WTC11 (cell line): ENCODE data around the gene NKAP. TPM values are rescaled to one million over a fixed set of nuclear protein-coding genes. Genes with fewer than 3 reads are reported as not detected.
"Not testable (repeated sequence)": the region's sequence is repeated elsewhere in the genome, so short reads cannot be mapped to it uniquely, and the experiment has no call there.

ENCODE experiments used
- ATAC-seq: fragments of 200-7000 bp; cut with Tn5 transposase; 2 replicates; pipeline ENCODE4 v1.10.0; 2021; ENCODE audit warnings: mild to moderate bottlenecking, moderate library complexity
- CTCF ChIA-PET: fragments of 300-600 bp; sonication (Branson Sonifier 250); formaldehyde crosslinking; loops from one replicate; lab custom pipeline; 2021; ENCODE audit warnings: antibody characterized with exemption; lab: Charles Lee
- POLR2A ChIA-PET: fragments of 350-600 bp; sonication (Branson Sonifier 250); formaldehyde crosslinking; loops from one replicate; lab custom pipeline; 2021; ENCODE audit warnings: antibody characterized with exemption; lab: Charles Lee
- DNase-seq: peaks from one replicate; pipeline ENCODE4 v3.0.0; 2021; ENCODE audit warnings: low spot score
- H3K27ac Mint-ChIP-seq: 2 replicates; pipeline ENCODE4 v1.8.0; 2021; ENCODE audit warnings: mixed read lengths
- H3K27me3 Mint-ChIP-seq: 2 replicates; pipeline ENCODE4 v1.8.0; 2021; ENCODE audit warnings: low read depth, mild to moderate bottlenecking, moderate library complexity, mixed read lengths
- H3K36me3 Mint-ChIP-seq: 2 replicates; pipeline ENCODE4 v1.8.0; 2021; ENCODE audit warnings: mixed read lengths
- H3K4me1 Mint-ChIP-seq: 2 replicates; pipeline ENCODE4 v1.8.0; 2022; ENCODE audit warnings: mixed read lengths
- H3K4me3 Mint-ChIP-seq: 2 replicates; pipeline ENCODE4 v1.8.0; 2021; ENCODE audit warnings: mild to moderate bottlenecking, moderate library complexity, mixed read lengths
- H3K9me3 Mint-ChIP-seq: 2 replicates; pipeline ENCODE4 v1.8.0; 2021; ENCODE audit warnings: mixed read lengths
- EMX1 ChIP-seq: fragments of 250-450 bp; sonication (Bioruptor Pico); IDR thresholded peaks from 2 replicates; pipeline ENCODE4 v1.8.0; 2021; ENCODE audit warnings: mild to moderate bottlenecking
- GRHL2 ChIP-seq: fragments of 250-450 bp; sonication (Bioruptor Pico); IDR thresholded peaks from 2 replicates; pipeline ENCODE4 v1.8.0; 2022; ENCODE audit warnings: mild to moderate bottlenecking, moderate library complexity; ENCODE audit not compliant: insufficient replicate concordance, severe bottlenecking
- HMGA2 ChIP-seq: fragments of 250-450 bp; sonication (Bioruptor Pico); IDR thresholded peaks from 2 replicates; pipeline ENCODE4 v1.4.0; 2021; ENCODE audit warnings: mild to moderate bottlenecking, moderate library complexity
- JUN ChIP-seq: sonication (generic); formaldehyde crosslinking; IDR thresholded peaks from 2 replicates; pipeline ENCODE4 v1.8.0; 2023; ENCODE audit warnings: mild to moderate bottlenecking, missing genetic modification reagents
- MYBL2 ChIP-seq: sonication (generic); formaldehyde crosslinking; IDR thresholded peaks from 2 replicates; pipeline ENCODE4 v1.8.1; 2023; ENCODE audit warnings: mild to moderate bottlenecking, moderate library complexity, missing genetic modification reagents
- NFATC4 ChIP-seq: fragments of 250-450 bp; sonication (Bioruptor Pico); IDR thresholded peaks from 2 replicates; pipeline ENCODE4 v1.9.0; 2021; ENCODE audit warnings: mild to moderate bottlenecking
- NR1H2 ChIP-seq: sonication (generic); formaldehyde crosslinking; IDR thresholded peaks from 2 replicates; pipeline ENCODE4 v1.9.0; 2021; ENCODE audit warnings: mild to moderate bottlenecking, moderate library complexity, missing genetic modification reagents
- NR3C1 ChIP-seq: sonication (generic); formaldehyde crosslinking; conservative IDR thresholded peaks from 2 replicates; pipeline ENCODE4 v1.8.1; 2023; ENCODE audit warnings: low read depth, mild to moderate bottlenecking, missing genetic modification reagents
- PRRX2 ChIP-seq: fragments of 250-450 bp; sonication (Bioruptor Pico); IDR thresholded peaks from 2 replicates; pipeline ENCODE4 v1.8.0; 2021; ENCODE audit warnings: mild to moderate bottlenecking
- TEAD1 ChIP-seq: sonication (generic); formaldehyde crosslinking; IDR thresholded peaks from 2 replicates; pipeline ENCODE4 v1.8.0; 2022; ENCODE audit warnings: mild to moderate bottlenecking, missing genetic modification reagents
- ZBTB21 ChIP-seq: sonication (generic); formaldehyde crosslinking; IDR thresholded peaks from 2 replicates; pipeline ENCODE4 v1.8.1; 2023; ENCODE audit warnings: mild to moderate bottlenecking, missing genetic modification reagents, borderline replicate concordance
- ZNF219 ChIP-seq: sonication (generic); formaldehyde crosslinking; IDR thresholded peaks from 2 replicates; pipeline ENCODE4 v1.8.0; 2023; ENCODE audit warnings: missing genetic modification reagents, mild to moderate bottlenecking, borderline replicate concordance
- ZNF671 ChIP-seq: fragments of 250-450 bp; sonication (Bioruptor Pico); IDR thresholded peaks from 2 replicates; pipeline ENCODE4 v1.8.0; 2021; ENCODE audit warnings: mild to moderate bottlenecking
- total RNA-seq: library from RNA; stranded (reverse); gene quantifications from 3 replicates; pipeline ENCODE4 v1.2.3, GENCODE V29; 2021
- TF ChIP-seq, protein P1 (sequence below): sonication (generic); formaldehyde crosslinking; IDR thresholded peaks from 2 replicates; pipeline ENCODE4 v1.8.1; 2022; ENCODE audit warnings: low read depth, mild to moderate bottlenecking, moderate library complexity, missing genetic modification reagents, borderline replicate concordance
- TF ChIP-seq, protein P2 (sequence below): sonication (generic); formaldehyde crosslinking; IDR thresholded peaks from 2 replicates; pipeline ENCODE4 v1.8.1; 2022; ENCODE audit warnings: low read depth, missing genetic modification reagents, borderline replicate concordance
- TF ChIP-seq, protein P3 (sequence below): sonication (generic); formaldehyde crosslinking; IDR thresholded peaks from 2 replicates; pipeline ENCODE4 v1.8.1; 2022; ENCODE audit warnings: mild to moderate bottlenecking, missing genetic modification reagents, moderate library complexity, borderline replicate concordance
- TF ChIP-seq, protein P4 (sequence below): sonication (generic); formaldehyde crosslinking; IDR thresholded peaks from 2 replicates; pipeline ENCODE4 v1.8.1; 2022; ENCODE audit warnings: mild to moderate bottlenecking, moderate library complexity, missing genetic modification reagents
- TF ChIP-seq, protein P5 (sequence below): sonication (generic); formaldehyde crosslinking; IDR thresholded peaks from 2 replicates; pipeline ENCODE4 v1.8.0; 2022; ENCODE audit warnings: mild to moderate bottlenecking, missing genetic modification reagents
- TF ChIP-seq, protein P6 (sequence below): fragments of 250-450 bp; sonication (Bioruptor Pico); IDR thresholded peaks from 2 replicates; pipeline ENCODE4 v1.9.0; 2021; ENCODE audit warnings: mild to moderate bottlenecking

Gene NKAP
- total RNA-seq, 1 experiment from 2014 or later, result 6.9 TPM

DNA sequence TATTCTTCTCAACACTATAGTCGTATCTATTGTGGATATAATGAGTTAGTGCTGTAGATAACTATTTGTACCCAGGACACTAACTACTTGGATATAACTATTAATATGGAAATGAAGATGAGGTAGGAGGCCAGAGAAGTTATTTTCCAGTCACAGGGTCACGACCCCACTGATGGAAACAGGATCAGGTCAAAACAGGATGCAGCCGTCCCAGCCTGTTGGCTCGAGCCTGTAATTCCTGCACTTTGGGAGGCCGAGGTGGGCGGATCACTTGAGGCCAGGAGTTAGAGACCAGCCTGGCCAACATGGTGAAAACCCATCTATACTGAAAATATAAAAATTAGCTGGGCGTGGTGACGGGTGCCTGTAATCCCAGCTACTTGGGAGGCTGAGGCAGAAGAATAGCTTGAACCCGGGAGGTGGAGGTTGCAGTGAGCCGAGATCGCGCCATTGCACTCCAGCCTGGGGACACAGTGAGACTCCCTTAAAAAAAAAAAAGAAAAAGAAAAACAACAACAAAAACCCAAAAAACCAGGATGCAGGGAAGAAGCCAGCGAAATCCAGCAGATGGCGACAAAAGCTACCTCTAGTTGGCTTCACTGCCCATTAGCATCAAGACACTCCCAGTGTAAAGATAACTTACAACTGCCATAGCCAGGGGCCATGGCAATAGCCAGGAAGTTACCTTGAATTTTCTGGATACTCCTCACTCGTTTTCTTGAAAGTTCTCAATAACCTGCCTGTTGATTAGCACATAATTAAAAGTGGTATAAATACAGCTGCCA lies 37.9 kb upstream of the NKAP start:
- peak; percentile 36 for DNase-seq
- Mint-ChIP-seq H3K4me1 (peaks cover 2% of the 10 kb centered on the region), H3K4me3 (no peak overlapping the region), H3K36me3 (no peaks in the 10 kb centered on the region), H3K27me3 (peaks cover 72% of the 10 kb centered on the region), H3K27ac (no peak overlapping the region), H3K9me3 (no peaks in the 10 kb centered on the region)
- peak; percentile 76 for ATAC-seq
- TF ChIP-seq JUN, result no peak
- TF ChIP-seq, protein P1, sequence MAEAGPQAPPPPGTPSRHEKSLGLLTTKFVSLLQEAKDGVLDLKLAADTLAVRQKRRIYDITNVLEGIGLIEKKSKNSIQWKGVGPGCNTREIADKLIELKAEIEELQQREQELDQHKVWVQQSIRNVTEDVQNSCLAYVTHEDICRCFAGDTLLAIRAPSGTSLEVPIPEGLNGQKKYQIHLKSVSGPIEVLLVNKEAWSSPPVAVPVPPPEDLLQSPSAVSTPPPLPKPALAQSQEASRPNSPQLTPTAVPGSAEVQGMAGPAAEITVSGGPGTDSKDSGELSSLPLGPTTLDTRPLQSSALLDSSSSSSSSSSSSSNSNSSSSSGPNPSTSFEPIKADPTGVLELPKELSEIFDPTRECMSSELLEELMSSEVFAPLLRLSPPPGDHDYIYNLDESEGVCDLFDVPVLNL (CRISPR knock-in tag), result no peak
- no peak for TF ChIP-seq HMGA2 (CRISPR knock-in tag)
- TF ChIP-seq MYBL2 (CRISPR knock-in tag), result no peak
- no peak for TF ChIP-seq GRHL2 (CRISPR knock-in tag)
- TF ChIP-seq NR3C1 (CRISPR knock-in tag), result no peak
- TF ChIP-seq NFATC4, result no peak
- TF ChIP-seq, protein P2, sequence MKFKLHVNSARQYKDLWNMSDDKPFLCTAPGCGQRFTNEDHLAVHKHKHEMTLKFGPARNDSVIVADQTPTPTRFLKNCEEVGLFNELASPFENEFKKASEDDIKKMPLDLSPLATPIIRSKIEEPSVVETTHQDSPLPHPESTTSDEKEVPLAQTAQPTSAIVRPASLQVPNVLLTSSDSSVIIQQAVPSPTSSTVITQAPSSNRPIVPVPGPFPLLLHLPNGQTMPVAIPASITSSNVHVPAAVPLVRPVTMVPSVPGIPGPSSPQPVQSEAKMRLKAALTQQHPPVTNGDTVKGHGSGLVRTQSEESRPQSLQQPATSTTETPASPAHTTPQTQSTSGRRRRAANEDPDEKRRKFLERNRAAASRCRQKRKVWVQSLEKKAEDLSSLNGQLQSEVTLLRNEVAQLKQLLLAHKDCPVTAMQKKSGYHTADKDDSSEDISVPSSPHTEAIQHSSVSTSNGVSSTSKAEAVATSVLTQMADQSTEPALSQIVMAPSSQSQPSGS (CRISPR knock-in tag), result no peak
- no peak for TF ChIP-seq EMX1
- TF ChIP-seq, protein P3, sequence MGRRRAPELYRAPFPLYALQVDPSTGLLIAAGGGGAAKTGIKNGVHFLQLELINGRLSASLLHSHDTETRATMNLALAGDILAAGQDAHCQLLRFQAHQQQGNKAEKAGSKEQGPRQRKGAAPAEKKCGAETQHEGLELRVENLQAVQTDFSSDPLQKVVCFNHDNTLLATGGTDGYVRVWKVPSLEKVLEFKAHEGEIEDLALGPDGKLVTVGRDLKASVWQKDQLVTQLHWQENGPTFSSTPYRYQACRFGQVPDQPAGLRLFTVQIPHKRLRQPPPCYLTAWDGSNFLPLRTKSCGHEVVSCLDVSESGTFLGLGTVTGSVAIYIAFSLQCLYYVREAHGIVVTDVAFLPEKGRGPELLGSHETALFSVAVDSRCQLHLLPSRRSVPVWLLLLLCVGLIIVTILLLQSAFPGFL, result no peak
- no peak for TF ChIP-seq PRRX2 (CRISPR knock-in tag)
- TF ChIP-seq, protein P4, sequence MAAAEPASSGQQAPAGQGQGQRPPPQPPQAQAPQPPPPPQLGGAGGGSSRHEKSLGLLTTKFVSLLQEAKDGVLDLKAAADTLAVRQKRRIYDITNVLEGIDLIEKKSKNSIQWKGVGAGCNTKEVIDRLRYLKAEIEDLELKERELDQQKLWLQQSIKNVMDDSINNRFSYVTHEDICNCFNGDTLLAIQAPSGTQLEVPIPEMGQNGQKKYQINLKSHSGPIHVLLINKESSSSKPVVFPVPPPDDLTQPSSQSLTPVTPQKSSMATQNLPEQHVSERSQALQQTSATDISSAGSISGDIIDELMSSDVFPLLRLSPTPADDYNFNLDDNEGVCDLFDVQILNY (CRISPR knock-in tag), result no peak
- TF ChIP-seq, protein P5, sequence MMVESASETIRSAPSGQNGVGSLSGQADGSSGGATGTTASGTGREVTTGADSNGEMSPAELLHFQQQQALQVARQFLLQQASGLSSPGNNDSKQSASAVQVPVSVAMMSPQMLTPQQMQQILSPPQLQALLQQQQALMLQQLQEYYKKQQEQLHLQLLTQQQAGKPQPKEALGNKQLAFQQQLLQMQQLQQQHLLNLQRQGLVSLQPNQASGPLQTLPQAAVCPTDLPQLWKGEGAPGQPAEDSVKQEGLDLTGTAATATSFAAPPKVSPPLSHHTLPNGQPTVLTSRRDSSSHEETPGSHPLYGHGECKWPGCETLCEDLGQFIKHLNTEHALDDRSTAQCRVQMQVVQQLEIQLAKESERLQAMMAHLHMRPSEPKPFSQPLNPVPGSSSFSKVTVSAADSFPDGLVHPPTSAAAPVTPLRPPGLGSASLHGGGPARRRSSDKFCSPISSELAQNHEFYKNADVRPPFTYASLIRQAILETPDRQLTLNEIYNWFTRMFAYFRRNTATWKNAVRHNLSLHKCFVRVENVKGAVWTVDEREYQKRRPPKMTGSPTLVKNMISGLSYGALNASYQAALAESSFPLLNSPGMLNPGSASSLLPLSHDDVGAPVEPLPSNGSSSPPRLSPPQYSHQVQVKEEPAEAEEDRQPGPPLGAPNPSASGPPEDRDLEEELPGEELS, result no peak
- no peak for TF ChIP-seq ZBTB21 (CRISPR knock-in tag)
- TF ChIP-seq ZNF671 (CRISPR knock-in tag), result no peak
- ChIA-PET POLR2A (no interaction called here), CTCF (interaction anchor here (0.8 to 1.4 kb wide), 6 partner anchors 9 to 327 kb away, joined by 3 to 8 read pairs (median 4); no protein-coding TSS in a partner anchor)

DNA sequence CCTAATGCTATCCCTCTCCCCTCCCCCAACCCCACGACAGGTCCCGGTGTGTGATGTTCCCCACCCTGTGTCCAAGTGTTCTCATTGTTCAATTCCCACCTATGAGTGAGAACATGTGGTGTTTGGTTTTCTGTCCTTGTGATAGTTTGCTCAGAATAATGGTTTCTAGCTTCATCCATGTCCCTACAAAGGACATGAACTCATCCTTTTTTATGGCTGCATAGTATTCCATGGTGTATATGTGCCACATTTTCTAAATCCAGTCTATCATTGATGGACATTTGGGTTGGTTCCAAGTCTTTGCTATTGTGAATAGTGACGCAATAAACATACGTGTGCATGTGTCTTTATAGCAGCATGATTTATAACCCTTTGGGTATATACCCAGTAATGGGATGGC lies 33.6 kb upstream of the NKAP start:
- H3K4me1 Mint-ChIP-seq, DNase-seq, H3K4me3 Mint-ChIP-seq, CTCF ChIA-PET, ATAC-seq, H3K9me3 Mint-ChIP-seq, H3K27ac Mint-ChIP-seq, H3K36me3 Mint-ChIP-seq, POLR2A ChIA-PET: not testable (repeated sequence)
- H3K27me3 Mint-ChIP-seq, result peaks cover 42% of the 10 kb centered on the region

DNA sequence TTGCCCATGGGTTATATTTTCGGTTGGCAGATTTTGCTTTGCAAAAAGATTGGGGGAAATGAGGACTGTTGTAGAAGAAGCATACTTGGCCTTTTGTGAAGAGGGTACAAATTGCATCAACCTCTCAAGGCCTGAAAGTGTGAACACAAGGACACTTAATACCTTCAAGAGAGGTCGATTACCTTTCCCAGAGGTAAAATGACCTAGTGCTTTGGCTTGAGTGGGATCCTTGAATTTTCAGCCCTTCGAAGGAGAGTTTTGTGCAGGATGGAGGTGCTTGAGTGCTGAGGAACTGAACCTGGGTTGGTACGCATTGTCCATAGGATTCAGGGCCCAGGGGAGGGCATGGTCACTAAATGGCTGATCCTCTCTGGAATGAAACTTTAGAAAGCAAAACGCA lies 27.6 kb upstream of the NKAP start:
- no peak for ATAC-seq

More for the DNA sequence above, 27.6 kb upstream of the NKAP start:
- Mint-ChIP-seq H3K27ac (no peak overlapping the region), H3K4me3 (no peak overlapping the region), H3K4me1 (no peaks in the 10 kb centered on the region), H3K36me3 (no peaks in the 10 kb centered on the region), H3K9me3 (no peaks in the 10 kb centered on the region), H3K27me3 (peaks cover 7% of the 10 kb centered on the region; the same call in 1 of the 2 replicates)
- CTCF ChIA-PET, result no interaction called here
- POLR2A ChIA-PET, result no interaction called here
- DNase-seq, result no peak
- TF ChIP-seq ZNF219 (CRISPR knock-in tag) (no peak), TEAD1 (CRISPR knock-in tag) (no peak), NR1H2 (no peak)
- TF ChIP-seq, protein P6, sequence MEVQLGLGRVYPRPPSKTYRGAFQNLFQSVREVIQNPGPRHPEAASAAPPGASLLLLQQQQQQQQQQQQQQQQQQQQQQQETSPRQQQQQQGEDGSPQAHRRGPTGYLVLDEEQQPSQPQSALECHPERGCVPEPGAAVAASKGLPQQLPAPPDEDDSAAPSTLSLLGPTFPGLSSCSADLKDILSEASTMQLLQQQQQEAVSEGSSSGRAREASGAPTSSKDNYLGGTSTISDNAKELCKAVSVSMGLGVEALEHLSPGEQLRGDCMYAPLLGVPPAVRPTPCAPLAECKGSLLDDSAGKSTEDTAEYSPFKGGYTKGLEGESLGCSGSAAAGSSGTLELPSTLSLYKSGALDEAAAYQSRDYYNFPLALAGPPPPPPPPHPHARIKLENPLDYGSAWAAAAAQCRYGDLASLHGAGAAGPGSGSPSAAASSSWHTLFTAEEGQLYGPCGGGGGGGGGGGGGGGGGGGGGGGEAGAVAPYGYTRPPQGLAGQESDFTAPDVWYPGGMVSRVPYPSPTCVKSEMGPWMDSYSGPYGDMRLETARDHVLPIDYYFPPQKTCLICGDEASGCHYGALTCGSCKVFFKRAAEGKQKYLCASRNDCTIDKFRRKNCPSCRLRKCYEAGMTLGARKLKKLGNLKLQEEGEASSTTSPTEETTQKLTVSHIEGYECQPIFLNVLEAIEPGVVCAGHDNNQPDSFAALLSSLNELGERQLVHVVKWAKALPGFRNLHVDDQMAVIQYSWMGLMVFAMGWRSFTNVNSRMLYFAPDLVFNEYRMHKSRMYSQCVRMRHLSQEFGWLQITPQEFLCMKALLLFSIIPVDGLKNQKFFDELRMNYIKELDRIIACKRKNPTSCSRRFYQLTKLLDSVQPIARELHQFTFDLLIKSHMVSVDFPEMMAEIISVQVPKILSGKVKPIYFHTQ (CRISPR knock-in tag), result no peak
